ENCODE measurements around the gene SERPINB12.

Gene SERPINB12

DNA sequence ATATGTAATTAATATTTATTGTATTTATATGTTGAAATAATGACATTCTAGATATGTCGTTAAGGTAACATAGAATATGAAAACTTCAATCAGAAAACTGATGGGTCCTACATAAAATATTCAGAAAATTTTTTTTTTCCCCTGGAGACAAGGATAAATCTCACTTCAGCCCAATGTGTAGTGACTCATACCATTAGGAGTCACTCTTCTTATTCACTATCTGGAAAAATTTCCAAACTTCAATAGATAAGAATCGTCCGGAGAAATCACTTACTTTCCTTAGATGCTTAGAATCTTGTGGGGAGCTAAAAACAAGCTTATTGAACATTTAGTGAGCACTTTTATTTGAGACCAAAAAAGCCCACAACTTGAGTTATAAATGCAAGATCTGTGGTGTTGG is 49.6 kb downstream of the SERPINB12 start:
- Histone ChIP-seq H3K27ac (no peak overlapping the region), H3K27me3 (replicated peaks) (no peaks in the 10 kb centered on the region), H3K4me3 (ENCODE audit: low read depth, low read length) (no peak overlapping the region), H3K36me3 (replicated peaks) (no peaks in the 10 kb centered on the region)
- TF ChIP-seq CTCF (IDR thresholded peaks at IDR 0.05; ENCODE audit: low read depth, low read length, missing control alignments), result no peak
- in situ Hi-C loops (cut with HindIII; ENCODE audit: low pct_ligation_motif_present, low sequenced_read_pairs), result no loop called here
- no peak for DNase-seq

- Histone ChIP-seq H3K36me3 (replicated peaks) (no peaks in the 10 kb centered on the region), H3K4me3 (ENCODE audit: low read depth, low read length) (no peak overlapping the region), H3K27ac (no peak overlapping the region), H3K27me3 (replicated peaks) (no peaks in the 10 kb centered on the region)
- in situ Hi-C loops (cut with HindIII; ENCODE audit: low pct_ligation_motif_present, low sequenced_read_pairs), result no loop called here
- no peak for DNase-seq
- no peak for TF ChIP-seq CTCF (IDR thresholded peaks at IDR 0.05; ENCODE audit: low read depth, low read length, missing control alignments)
These were observed 50.3 kb downstream of the SERPINB12 start for GRCh38 chr18:63592471-63592870.

GRCh38 chr18:63596964-63597363 is 54.8 kb downstream of the SERPINB12 start:
- Histone ChIP-seq H3K36me3 (replicated peaks) (no peaks in the 10 kb centered on the region), H3K4me3 (ENCODE audit: low read depth, low read length) (no peak overlapping the region), H3K27me3 (replicated peaks) (no peaks in the 10 kb centered on the region), H3K27ac (no peak overlapping the region)
- no peak for TF ChIP-seq CTCF (IDR thresholded peaks at IDR 0.05; ENCODE audit: low read depth, low read length, missing control alignments)
- in situ Hi-C loops (cut with HindIII; ENCODE audit: low pct_ligation_motif_present, low sequenced_read_pairs), result no loop called here
- no peak for DNase-seq

GRCh38 chr18:63603355-63603754 is 61.2 kb downstream of the SERPINB12 start:
- TF ChIP-seq CTCF (IDR thresholded peaks at IDR 0.05; ENCODE audit: low read depth, low read length, missing control alignments), result no peak
- no peak for DNase-seq
- Histone ChIP-seq H3K36me3 (replicated peaks) (no peaks in the 10 kb centered on the region), H3K27me3 (replicated peaks) (no peaks in the 10 kb centered on the region), H3K4me3 (ENCODE audit: low read depth, low read length) (no peak overlapping the region), H3K27ac (no peak overlapping the region)
- in situ Hi-C loops (cut with HindIII; ENCODE audit: low pct_ligation_motif_present, low sequenced_read_pairs), result no loop called here

GRCh38 chr18:63603772-63604171 is 61.6 kb downstream of the SERPINB12 start:
- in situ Hi-C loops (cut with HindIII; ENCODE audit: low pct_ligation_motif_present, low sequenced_read_pairs), result no loop called here
- Histone ChIP-seq H3K4me3 (ENCODE audit: low read depth, low read length) (no peak overlapping the region), H3K36me3 (replicated peaks) (no peaks in the 10 kb centered on the region), H3K27me3 (replicated peaks) (no peaks in the 10 kb centered on the region), H3K27ac (no peak overlapping the region)
- TF ChIP-seq CTCF (IDR thresholded peaks at IDR 0.05; ENCODE audit: low read depth, low read length, missing control alignments), result no peak
- DNase-seq, result peak; percentile 24

DNA sequence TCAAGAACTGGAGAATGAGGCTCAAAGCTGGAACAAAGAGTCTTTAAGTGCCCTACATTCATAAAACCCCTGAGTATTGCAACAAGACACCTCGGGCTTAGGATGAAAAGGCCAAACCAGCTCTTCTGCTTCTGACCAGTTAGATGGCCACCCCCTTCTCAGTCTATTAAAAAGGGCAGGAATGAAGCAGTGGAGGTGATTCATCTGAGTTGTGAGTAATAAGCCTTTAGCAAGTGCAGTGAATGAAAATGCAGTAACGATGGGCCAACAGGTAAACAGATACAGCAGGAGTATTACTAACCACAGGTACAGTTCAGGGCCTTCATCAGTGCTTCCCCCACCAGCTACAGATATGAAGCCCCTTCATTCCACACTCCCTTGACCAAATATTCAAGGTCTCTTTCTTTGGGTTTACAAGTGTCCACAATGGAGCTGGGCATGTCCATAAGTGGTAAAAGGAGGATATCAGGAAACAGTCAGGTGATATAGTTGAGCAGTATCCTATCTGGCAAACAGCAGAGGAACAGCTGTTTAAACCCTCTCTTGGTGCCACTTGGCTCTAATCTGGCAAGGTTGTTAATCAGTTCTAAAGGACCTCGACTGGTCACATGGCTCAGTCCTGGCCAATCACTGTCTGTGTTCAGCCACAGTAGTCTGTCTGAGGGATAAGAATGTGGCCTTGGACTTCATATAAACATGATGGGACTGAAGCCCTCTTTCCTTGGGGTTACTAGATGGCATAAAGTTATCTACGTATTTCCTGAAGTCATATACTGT is 62.8 kb downstream of the SERPINB12 start:
- Histone ChIP-seq H3K4me3 (ENCODE audit: low read depth, low read length) (no peak overlapping the region), H3K36me3 (replicated peaks) (no peaks in the 10 kb centered on the region), H3K27me3 (replicated peaks) (no peaks in the 10 kb centered on the region), H3K27ac (no peak overlapping the region)
- in situ Hi-C loops (cut with HindIII; ENCODE audit: low pct_ligation_motif_present, low sequenced_read_pairs), result no loop called here
- TF ChIP-seq CTCF (IDR thresholded peaks at IDR 0.05; ENCODE audit: low read depth, low read length, missing control alignments), result no peak
- no peak for DNase-seq
